ENCODE results near the gene TTC8. TPM values are rescaled to one million over a fixed set of nuclear protein-coding genes. Genes with fewer than 3 reads are reported as not detected.

TTC8 gene
- total RNA-seq, 4 donors from 2014 or later = 11.3 to 31.9 (median 19.6) TPM

- no peaks in the 10 kb centered on the region for H3K9me3 ChIP-seq
- DNase-seq (ENCODE audit: low spot score in 2 of 2) = no peak
- H3K4me3 ChIP-seq = no peak overlapping the region
- no peak overlapping the region for H3K27ac ChIP-seq
- peaks cover 0 to 6% (median 0%) of the 10 kb centered on the region in 3 donors for H3K36me3 ChIP-seq
- TF ChIP-seq POLR2A (IDR thresholded peaks at IDR 0.05) = no peak
- TF ChIP-seq EP300 (IDR thresholded peaks at IDR 0.05) = no peak
- no peak for TF ChIP-seq CTCF (IDR thresholded peaks at IDR 0.05)
- peaks cover 0 to 25% (median 8%) of the 10 kb centered on the region in 4 donors for H3K4me1 ChIP-seq
- 90 to 94% methylated on average over 3 of the region's 3 CpGs for WGBS, 2 donors
- no peaks in the 10 kb centered on the region for H3K27me3 ChIP-seq
Measured at GRCh38 chr14:88838015-88838414, 13.6 kb downstream of the TTC8 start.

- Histone ChIP-seq H3K4me1 (peaks cover 0 to 4% (median under 1%) of the 10 kb centered on the region in 4 donors), H3K9me3 (no peaks in the 10 kb centered on the region), H3K27me3 (no peaks in the 10 kb centered on the region), H3K27ac (no peak overlapping the region), H3K36me3 (peaks cover 0 to 8% (median 0%) of the 10 kb centered on the region in 3 donors), H3K4me3 (no peak overlapping the region)
- TF ChIP-seq POLR2A (IDR thresholded peaks at IDR 0.05) = no peak
- no peak for TF ChIP-seq EP300 (IDR thresholded peaks at IDR 0.05)
- no peak for TF ChIP-seq CTCF (IDR thresholded peaks at IDR 0.05)
- 93 to 98% methylated on average over 5 of the region's 5 CpGs for WGBS, 2 donors
- DNase-seq (ENCODE audit: low spot score in 2 of 2) = no peak
Measured at GRCh38 chr14:88840926-88841325, 16.5 kb downstream of the TTC8 start.

GRCh38 chr14:88841741-88842140 is 17.3 kb downstream of the TTC8 start:
- H3K4me3 ChIP-seq = no peak overlapping the region
- WGBS, 2 donors = 86 to 94% methylated on average over 1 of the region's 1 CpG
- no peak for DNase-seq (ENCODE audit: low spot score in 2 of 2)

GRCh38 chr14:88842414-88842813 is 18.0 kb downstream of the TTC8 start:
- no peak for DNase-seq (ENCODE audit: low spot score in 2 of 2)
- no peak for TF ChIP-seq POLR2A (IDR thresholded peaks at IDR 0.05)
- no peak for TF ChIP-seq EP300 (IDR thresholded peaks at IDR 0.05)
- TF ChIP-seq CTCF (IDR thresholded peaks at IDR 0.05) = no peak
- Histone ChIP-seq H3K4me3 (no peak overlapping the region), H3K4me1 (no peaks in the 10 kb centered on the region), H3K9me3 (no peaks in the 10 kb centered on the region), H3K27me3 (no peaks in the 10 kb centered on the region), H3K36me3 (peaks cover 0 to 9% (median 0%) of the 10 kb centered on the region in 3 donors), H3K27ac (no peak overlapping the region)
- 79 to 83% methylated on average over 1 of the region's 1 CpG for WGBS, 2 donors

More at GRCh38 chr14:88841741-88842140, 17.3 kb downstream of the TTC8 start:
- peaks cover 0 to 9% (median 0%) of the 10 kb centered on the region in 3 donors for H3K36me3 ChIP-seq
- TF ChIP-seq EP300 (IDR thresholded peaks at IDR 0.05) (no peak), POLR2A (IDR thresholded peaks at IDR 0.05) (no peak), CTCF (IDR thresholded peaks at IDR 0.05) (no peak)
- H3K27ac ChIP-seq = no peak overlapping the region
- no peaks in the 10 kb centered on the region for H3K4me1 ChIP-seq
- no peaks in the 10 kb centered on the region for H3K27me3 ChIP-seq
- H3K9me3 ChIP-seq = no peaks in the 10 kb centered on the region

- Histone ChIP-seq H3K4me1 (no peaks in the 10 kb centered on the region), H3K27me3 (no peaks in the 10 kb centered on the region), H3K27ac (no peak overlapping the region), H3K4me3 (no peak overlapping the region), H3K36me3 (peaks cover 0 to 9% (median 0%) of the 10 kb centered on the region in 3 donors), H3K9me3 (no peaks in the 10 kb centered on the region)
- 68 to 79% methylated on average over 2 of the region's 2 CpGs for WGBS, 2 donors
- DNase-seq (ENCODE audit: low spot score in 2 of 2) = no peak
- TF ChIP-seq POLR2A (IDR thresholded peaks at IDR 0.05) (no peak), EP300 (IDR thresholded peaks at IDR 0.05) (no peak), CTCF (IDR thresholded peaks at IDR 0.05) (no peak)
Measured at GRCh38 chr14:88844980-88845491, 20.6 kb downstream of the TTC8 start.
